DND-41 (cell line): ENCODE results near the gene F3.

Experiments
- CTCF ChIP-seq: IDR thresholded peaks from 2 replicates; pipeline ENCODE4 v1.5.1; 2012; ENCODE audit warnings: borderline replicate concordance, low read length, moderate library complexity, mild to moderate bottlenecking; ENCODE audit not compliant: poor library complexity, severe bottlenecking; ENCODE audit errors: extremely low read depth
- EZH2 ChIP-seq: IDR thresholded peaks from 3 replicates; pipeline ENCODE4 v1.6.1; 2012; ENCODE audit warnings: borderline replicate concordance, low read depth, mild to moderate bottlenecking, moderate library complexity, low read length, inconsistent platforms; ENCODE audit not compliant: severe bottlenecking

GRCh38 chr1:94504601-94505000, 37.0 kb downstream of the F3 start:
- TF ChIP-seq CTCF (no peak), EZH2 (no peak)
